GM04503 (cell line): ENCODE data around the gene NIPSNAP3A.

Experiments used
- DNase-seq: peaks from one replicate; pipeline ENCODE4 v3.0.0-alpha.2; 2012; ENCODE audit warnings: low read depth

The NIPSNAP3A gene

DNA sequence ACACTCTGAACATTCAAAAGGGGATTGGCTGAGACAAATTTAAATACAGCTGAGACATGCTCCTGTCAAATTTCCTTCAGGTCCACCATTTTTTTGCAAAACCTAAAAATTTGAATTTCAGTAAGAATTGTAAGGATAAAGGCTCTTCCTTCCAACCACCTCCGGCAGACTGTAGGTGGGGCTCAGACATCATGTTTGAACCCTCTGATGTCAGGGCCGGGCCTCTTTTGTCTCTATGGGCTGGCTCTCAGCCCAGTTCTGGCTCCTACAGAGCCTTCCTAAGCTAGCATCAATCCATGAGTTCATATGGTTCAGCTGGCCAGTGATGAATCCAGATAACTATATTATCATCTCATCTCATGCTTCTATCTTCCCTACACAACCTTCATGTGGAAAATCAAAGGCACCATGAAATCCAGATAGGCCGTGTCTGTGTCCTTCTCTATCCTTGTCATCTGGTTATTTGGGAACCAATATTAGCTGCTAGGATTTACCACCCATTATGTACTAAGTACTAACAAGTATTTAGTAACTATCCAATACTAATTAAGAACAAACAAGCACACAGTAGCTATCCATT is 60.6 kb downstream of the NIPSNAP3A start:
- DNase-seq, result no peak
